K562 (cell line): Measurements from ENCODE around the gene ZNF17. TPM values are rescaled to one million over a fixed set of nuclear protein-coding genes. Genes with fewer than 3 reads are reported as not detected.

Experiments used
- COPS2 ChIP-seq: fragments of 450-650 bp; conservative IDR thresholded peaks from 2 replicates; pipeline ENCODE4 v1.6.1; 2016; ENCODE audit warnings: mild to moderate bottlenecking, moderate library complexity
- DMBX1 ChIP-seq: fragments of 250-450 bp; sonication (Bioruptor Pico); IDR thresholded peaks from 2 replicates; pipeline ENCODE4 v1.8.0; 2022; ENCODE audit warnings: inconsistent platforms, mild to moderate bottlenecking, moderate library complexity, borderline replicate concordance
- MIER1 ChIP-seq: fragments of 450-650 bp; IDR thresholded peaks from 2 replicates; pipeline ENCODE4 v1.6.1; 2016; ENCODE audit warnings: antibody characterized with exemption, mild to moderate bottlenecking, low read depth
- MLLT1 ChIP-seq, 2 experiments: fragments of 450-650 bp; IDR thresholded peaks; 2 replicates each; pipeline ENCODE4 v1.6.1; 2016
- MTA3 ChIP-seq: fragments of 450-650 bp; formaldehyde crosslinking; IDR thresholded peaks from 2 replicates; pipeline ENCODE4 v1.6.1; 2017; ENCODE audit warnings: mild to moderate bottlenecking, borderline replicate concordance
- PYGO2 ChIP-seq: fragments of 450-650 bp; IDR thresholded peaks from 2 replicates; pipeline ENCODE4 v1.6.1; 2016; ENCODE audit warnings: mild to moderate bottlenecking, missing genetic modification characterization, moderate library complexity, missing compliant biosample characterization
- TCF7 ChIP-seq: sonication (generic); IDR thresholded peaks from 2 replicates; pipeline ENCODE4 v1.6.1; 2016; ENCODE audit warnings: antibody characterized with exemption, borderline replicate concordance
- YY1 ChIP-seq, 3 experiments: IDR thresholded peaks; 2 replicates each; pipeline ENCODE4 v1.6.1; 2011; ENCODE audit warnings: low read length in 2 of 3, mild to moderate bottlenecking in 2 of 3, moderate library complexity in 2 of 3, borderline replicate concordance in 1 of 3, control low read depth in 1 of 3, low read depth in 1 of 3; ENCODE audit not compliant: insufficient read depth in 3 of 3, insufficient replicate concordance in 2 of 3, control insufficient read depth in 1 of 3, insufficient read length in 1 of 3; ENCODE audit errors: extremely low read depth in 1 of 3
- polyA plus RNA-seq, 8 experiments: library from polyadenylated mRNA; depleted of rRNA in 4 of 8; stranded (reverse) in 5 of 8; unstranded in 3 of 8; fragments of >200 nt; fragmentation: Nextera tagmentation in 2 of 8; fragmentation: Illumina TruSeq in 1 of 8; extraction: Ambion mirVana in 2 of 8; extraction: Trizol in 1 of 8; gene quantifications; 2 replicates each; pipeline versions ENCODE4 v1.2.1 to v1.2.3, GENCODE V29; 2011 to 2014; ENCODE audit warnings: inconsistent platforms in 1 of 8, missing spikeins in 1 of 8
- total RNA-seq, 7 experiments: library from RNA; depleted of rRNA in 6 of 7; stranded (reverse); fragments of >200 nt in 6 of 7; fragmentation: Illumina TruSeq in 2 of 7; extraction: Trizol in 2 of 7; gene quantifications; 2 replicates each; pipeline versions ENCODE4 v1.2.1 to v1.2.3, GENCODE V29; 2011 to 2021; ENCODE audit warnings: low replicate concordance in 1 of 7
- TF ChIP-seq, protein P1 (sequence below), 2 experiments: fragments of 450-650 bp; IDR thresholded peaks; 2 replicates each; pipeline ENCODE4 v1.6.1; 2016; ENCODE audit warnings: mild to moderate bottlenecking in 2 of 2, borderline replicate concordance in 1 of 2, low read depth in 1 of 2, moderate library complexity in 1 of 2
- TF ChIP-seq, protein P2 (sequence below): sonication (generic); formaldehyde crosslinking; IDR thresholded peaks from 2 replicates; pipeline ENCODE4 v1.8.1; 2023; ENCODE audit warnings: mild to moderate bottlenecking, missing genetic modification reagents, moderate library complexity
- TF ChIP-seq, protein P3 (sequence below), 2 experiments: IDR thresholded peaks; 2 replicates each; pipeline ENCODE4 v1.6.1; 2011; ENCODE audit warnings: borderline replicate concordance in 1 of 2, control low read depth in 1 of 2, low read depth in 1 of 2, low read length in 1 of 2, mild to moderate bottlenecking in 1 of 2, mixed read lengths in 1 of 2, moderate library complexity in 1 of 2; ENCODE audit not compliant: insufficient read depth in 1 of 2, insufficient read length in 1 of 2, poor library complexity in 1 of 2, severe bottlenecking in 1 of 2; ENCODE audit errors: extremely low read depth in 1 of 2

Gene ZNF17
- total and polyA plus RNA-seq, 9 of the 15 experiments (the other 6 are each of a cell fraction or from before 2014, with no cell fraction given) = 5.3 to 8.6 (median 6.5) TPM

- TF ChIP-seq, protein P1, sequence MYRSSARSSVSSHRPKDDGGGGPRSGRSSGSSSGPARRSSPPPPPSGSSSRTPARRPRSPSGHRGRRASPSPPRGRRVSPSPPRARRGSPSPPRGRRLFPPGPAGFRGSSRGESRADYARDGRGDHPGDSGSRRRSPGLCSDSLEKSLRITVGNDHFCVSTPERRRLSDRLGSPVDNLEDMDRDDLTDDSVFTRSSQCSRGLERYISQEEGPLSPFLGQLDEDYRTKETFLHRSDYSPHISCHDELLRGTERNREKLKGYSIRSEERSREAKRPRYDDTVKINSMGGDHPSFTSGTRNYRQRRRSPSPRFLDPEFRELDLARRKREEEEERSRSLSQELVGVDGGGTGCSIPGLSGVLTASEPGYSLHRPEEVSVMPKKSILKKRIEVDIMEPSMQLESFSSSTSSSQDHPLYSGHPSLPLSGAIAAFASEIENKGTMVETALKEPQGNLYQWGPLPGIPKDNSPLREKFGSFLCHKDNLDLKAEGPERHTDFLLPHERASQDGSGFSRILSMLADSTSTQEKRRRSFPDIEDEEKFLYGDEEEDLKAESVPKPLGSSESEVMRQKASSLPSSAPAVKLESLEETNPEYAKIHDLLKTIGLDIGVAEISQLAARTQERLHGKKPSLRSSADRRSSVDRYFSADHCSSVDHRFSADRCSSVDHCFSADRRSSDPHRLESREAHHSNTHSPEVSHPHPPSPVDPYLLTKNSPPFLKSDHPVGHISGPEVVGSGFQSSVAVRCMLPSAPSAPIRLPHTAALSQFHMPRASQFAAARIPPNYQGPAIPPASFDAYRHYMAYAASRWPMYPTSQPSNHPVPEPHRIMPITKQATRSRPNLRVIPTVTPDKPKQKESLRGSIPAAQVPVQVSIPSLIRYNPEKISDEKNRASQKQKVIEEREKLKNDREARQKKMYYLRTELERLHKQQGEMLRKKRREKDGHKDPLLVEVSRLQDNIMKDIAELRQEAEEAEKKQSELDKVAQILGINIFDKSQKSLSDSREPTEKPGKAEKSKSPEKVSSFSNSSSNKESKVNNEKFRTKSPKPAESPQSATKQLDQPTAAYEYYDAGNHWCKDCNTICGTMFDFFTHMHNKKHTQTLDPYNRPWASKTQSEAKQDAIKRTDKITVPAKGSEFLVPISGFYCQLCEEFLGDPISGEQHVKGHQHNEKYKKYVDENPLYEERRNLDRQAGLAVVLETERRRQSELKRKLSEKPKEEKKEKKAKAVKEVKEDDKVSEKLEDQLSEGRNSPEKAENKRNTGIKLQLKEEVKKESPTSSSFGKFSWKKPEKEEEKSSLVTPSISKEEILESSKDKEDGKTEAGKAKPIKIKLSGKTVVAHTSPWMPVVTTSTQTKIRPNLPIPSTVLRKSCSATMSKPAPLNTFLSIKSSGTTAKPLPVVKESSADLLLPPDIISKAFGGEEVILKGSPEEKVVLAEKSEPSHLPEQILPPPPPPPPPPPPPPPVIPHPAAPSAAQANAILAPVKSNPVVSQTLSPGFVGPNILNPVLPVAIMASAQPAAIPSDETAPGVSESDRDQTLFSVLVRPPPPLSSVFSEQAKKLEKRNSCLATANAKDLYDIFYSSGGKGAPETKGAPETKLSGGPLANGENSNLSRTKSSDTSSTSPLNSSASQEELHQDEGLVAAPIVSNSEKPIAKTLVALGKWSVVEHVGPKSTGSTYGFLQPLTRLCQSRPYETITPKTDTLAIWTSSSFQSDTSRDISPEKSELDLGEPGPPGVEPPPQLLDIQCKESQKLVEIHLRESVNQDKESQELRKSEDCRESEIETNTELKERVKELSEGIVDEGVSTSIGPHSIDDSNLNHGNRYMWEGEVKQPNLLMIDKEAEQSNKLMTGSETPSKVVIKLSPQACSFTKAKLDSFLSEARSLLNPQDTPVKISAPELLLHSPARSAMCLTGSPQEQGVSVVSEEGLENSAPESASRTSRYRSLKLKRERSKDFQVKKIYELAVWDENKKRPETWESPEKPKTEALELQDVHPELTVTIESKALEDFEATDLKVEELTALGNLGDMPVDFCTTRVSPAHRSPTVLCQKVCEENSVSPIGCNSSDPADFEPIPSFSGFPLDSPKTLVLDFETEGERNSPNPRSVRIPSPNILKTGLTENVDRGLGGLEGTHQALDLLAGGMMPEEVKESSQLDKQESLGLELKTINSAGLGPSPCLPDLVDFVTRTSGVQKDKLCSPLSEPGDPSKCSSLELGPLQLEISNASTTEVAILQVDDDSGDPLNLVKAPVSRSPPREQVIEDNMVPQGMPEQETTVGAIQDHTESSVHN (IDR thresholded peaks at IDR 0.05; ENCODE audit: borderline replicate concordance in 1 of 2, low read depth in 1 of 2) = no peak
- TF ChIP-seq COPS2 (no peak), DMBX1 (no peak), MTA3 (no peak), YY1 (IDR thresholded peaks at IDR 0.05; ENCODE audit: borderline replicate concordance in 1 of 3, control insufficient read depth in 1 of 3, extremely low read depth in 1 of 3, insufficient read depth in 3 of 3, insufficient read length in 1 of 3, insufficient replicate concordance in 2 of 3, low read depth in 1 of 3, low read length in 2 of 3) (peak in 2 of 3 experiments; percentile 27 to 81), TCF7 (no peak), PYGO2 (tag) (no peak), MLLT1 (IDR thresholded peaks at IDR 0.05) (no peak), MIER1 (no peak)
- TF ChIP-seq, protein P2, sequence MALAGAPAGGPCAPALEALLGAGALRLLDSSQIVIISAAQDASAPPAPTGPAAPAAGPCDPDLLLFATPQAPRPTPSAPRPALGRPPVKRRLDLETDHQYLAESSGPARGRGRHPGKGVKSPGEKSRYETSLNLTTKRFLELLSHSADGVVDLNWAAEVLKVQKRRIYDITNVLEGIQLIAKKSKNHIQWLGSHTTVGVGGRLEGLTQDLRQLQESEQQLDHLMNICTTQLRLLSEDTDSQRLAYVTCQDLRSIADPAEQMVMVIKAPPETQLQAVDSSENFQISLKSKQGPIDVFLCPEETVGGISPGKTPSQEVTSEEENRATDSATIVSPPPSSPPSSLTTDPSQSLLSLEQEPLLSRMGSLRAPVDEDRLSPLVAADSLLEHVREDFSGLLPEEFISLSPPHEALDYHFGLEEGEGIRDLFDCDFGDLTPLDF = no peak
- TF ChIP-seq, protein P3, sequence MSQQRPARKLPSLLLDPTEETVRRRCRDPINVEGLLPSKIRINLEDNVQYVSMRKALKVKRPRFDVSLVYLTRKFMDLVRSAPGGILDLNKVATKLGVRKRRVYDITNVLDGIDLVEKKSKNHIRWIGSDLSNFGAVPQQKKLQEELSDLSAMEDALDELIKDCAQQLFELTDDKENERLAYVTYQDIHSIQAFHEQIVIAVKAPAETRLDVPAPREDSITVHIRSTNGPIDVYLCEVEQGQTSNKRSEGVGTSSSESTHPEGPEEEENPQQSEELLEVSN (IDR thresholded peaks at IDR 0.05; ENCODE audit: borderline replicate concordance in 1 of 2, extremely low read depth in 1 of 2, insufficient read depth in 1 of 2, insufficient read length in 1 of 2, low read depth in 1 of 2, low read length in 1 of 2, poor library complexity in 1 of 2, severe bottlenecking in 1 of 2) = peak; percentile 36 to 62
These were observed 24.4 kb downstream of the ZNF17 start, which contains the start of gene ZNF749 (continued) for GRCh38 chr19:57435062-57435978.
